GM10248 (cell line): Measurements from ENCODE around the gene MINDY1.
A peak's percentile ranks its signal among the peaks of the same experiment; 100 is the strongest.

Source experiments
- CTCF ChIA-PET: fragments of 300-600 bp; sonication (Branson Sonifier 250); formaldehyde crosslinking; extraction: SDS; loops from one replicate; lab custom pipeline; 2021; ENCODE audit warnings: antibody characterized with exemption; lab: Yijun Ruan, JAX
- POLR2A ChIA-PET: fragments of 350-650 bp; sonication (Branson Sonifier 250); formaldehyde crosslinking; extraction: SDS; loops from one replicate; lab custom pipeline; 2020; ENCODE audit warnings: antibody characterized with exemption; lab: Yijun Ruan, JAX
- DNase-seq: peaks from one replicate; pipeline ENCODE4 v3.0.0; 2012; ENCODE audit errors: extremely low spot score
- TF ChIP-seq, protein P1 (sequence below): IDR thresholded peaks from 2 replicates; pipeline ENCODE4 v1.5.1; 2012; ENCODE audit warnings: mild to moderate bottlenecking, low read depth; ENCODE audit errors: extremely low read depth, missing control alignments, control extremely low read depth

Gene MINDY1

DNA sequence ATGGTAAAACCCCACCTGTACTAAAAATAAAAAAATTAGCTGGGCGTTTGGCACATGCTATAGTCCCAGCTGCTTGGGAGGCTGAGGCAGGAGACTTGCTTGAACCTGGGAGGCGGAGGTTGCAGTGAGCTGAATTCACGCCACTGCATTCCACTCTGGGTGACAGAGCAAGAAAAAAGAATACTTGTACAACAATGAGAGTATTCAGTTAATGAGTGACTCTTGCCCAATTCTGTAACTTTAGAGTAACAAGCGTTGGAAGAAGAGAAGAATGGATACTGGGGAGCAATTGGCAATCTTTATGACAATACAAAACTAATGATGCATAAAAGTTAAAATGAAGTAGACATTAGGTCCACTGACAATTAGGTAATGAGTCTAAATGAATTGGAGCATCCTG, 14.1 kb downstream of the MINDY1 start:
- ChIA-PET POLR2A (interaction anchor here (0.6 kb wide), 1 partner anchor 432 kb away, joined by 4 read pairs; no protein-coding TSS in a partner anchor), CTCF (no interaction called here)
- TF ChIP-seq, protein P1, sequence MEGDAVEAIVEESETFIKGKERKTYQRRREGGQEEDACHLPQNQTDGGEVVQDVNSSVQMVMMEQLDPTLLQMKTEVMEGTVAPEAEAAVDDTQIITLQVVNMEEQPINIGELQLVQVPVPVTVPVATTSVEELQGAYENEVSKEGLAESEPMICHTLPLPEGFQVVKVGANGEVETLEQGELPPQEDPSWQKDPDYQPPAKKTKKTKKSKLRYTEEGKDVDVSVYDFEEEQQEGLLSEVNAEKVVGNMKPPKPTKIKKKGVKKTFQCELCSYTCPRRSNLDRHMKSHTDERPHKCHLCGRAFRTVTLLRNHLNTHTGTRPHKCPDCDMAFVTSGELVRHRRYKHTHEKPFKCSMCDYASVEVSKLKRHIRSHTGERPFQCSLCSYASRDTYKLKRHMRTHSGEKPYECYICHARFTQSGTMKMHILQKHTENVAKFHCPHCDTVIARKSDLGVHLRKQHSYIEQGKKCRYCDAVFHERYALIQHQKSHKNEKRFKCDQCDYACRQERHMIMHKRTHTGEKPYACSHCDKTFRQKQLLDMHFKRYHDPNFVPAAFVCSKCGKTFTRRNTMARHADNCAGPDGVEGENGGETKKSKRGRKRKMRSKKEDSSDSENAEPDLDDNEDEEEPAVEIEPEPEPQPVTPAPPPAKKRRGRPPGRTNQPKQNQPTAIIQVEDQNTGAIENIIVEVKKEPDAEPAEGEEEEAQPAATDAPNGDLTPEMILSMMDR = no peak
- no peak for DNase-seq

DNA sequence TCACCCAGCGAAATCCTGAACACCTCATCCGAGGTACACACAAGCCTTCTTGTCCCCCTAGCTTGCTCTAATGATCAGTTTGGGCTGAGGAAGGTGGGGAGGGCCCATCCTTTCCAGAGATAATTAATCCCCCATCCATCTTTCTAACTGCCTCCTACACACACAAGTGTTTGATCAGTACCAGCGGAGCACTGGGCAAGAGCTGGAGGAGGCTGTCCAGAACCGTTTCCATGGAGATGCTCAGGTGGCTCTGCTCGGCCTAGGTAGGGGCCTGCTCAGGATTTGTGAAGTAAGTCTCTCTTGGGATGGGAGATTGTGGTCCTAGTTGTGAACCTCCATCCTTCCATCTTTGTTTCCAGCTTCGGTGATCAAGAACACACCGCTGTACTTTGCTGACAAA, 18.8 kb downstream of the MINDY1 start:
- no peak for DNase-seq
- TF ChIP-seq, protein P1 = no peak
- ChIA-PET POLR2A (no interaction called here), CTCF (interaction anchor here (1.7 to 10.9 kb wide), 2 partner anchors 10 kb away, joined by 9 to 158 read pairs; no protein-coding TSS in a partner anchor)

DNA sequence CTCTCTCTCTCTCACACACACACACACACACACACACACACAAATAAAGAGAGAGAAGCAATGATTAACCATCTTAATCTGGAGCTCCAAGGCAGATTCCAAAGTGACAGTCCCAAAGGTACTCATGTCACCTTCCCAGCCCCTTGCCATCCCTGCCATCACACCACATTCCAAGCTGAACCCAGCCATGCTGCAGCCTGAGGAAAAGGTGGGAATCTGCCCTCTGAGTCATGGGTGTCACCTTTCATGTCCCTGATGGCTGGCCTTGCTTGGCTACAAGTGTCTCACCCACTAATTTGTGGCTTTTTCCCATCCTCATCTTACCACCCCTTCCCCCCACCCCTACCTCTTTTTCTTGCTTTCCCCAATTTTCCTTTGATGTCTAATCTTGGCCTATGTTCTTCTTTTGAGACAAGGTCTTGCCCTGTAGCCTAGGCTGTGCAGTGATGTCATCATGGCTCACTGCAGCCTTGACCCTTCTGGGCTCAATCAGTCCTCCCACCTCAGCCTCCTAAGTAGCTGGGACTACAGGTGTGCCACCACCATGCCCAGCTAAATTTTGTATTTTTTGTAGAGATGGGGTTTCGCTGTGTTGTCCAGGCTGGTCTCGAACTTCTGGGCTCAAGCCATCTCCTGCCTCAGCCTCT, 21.4 kb downstream of the MINDY1 start:
- ChIA-PET POLR2A (no interaction called here), CTCF (interaction anchor here (0.9 to 10.9 kb wide), 5 partner anchors 9 to 72 kb away, joined by 3 to 158 read pairs (median 5); no protein-coding TSS in a partner anchor)
- TF ChIP-seq, protein P1 = no peak
- no peak for DNase-seq

DNA sequence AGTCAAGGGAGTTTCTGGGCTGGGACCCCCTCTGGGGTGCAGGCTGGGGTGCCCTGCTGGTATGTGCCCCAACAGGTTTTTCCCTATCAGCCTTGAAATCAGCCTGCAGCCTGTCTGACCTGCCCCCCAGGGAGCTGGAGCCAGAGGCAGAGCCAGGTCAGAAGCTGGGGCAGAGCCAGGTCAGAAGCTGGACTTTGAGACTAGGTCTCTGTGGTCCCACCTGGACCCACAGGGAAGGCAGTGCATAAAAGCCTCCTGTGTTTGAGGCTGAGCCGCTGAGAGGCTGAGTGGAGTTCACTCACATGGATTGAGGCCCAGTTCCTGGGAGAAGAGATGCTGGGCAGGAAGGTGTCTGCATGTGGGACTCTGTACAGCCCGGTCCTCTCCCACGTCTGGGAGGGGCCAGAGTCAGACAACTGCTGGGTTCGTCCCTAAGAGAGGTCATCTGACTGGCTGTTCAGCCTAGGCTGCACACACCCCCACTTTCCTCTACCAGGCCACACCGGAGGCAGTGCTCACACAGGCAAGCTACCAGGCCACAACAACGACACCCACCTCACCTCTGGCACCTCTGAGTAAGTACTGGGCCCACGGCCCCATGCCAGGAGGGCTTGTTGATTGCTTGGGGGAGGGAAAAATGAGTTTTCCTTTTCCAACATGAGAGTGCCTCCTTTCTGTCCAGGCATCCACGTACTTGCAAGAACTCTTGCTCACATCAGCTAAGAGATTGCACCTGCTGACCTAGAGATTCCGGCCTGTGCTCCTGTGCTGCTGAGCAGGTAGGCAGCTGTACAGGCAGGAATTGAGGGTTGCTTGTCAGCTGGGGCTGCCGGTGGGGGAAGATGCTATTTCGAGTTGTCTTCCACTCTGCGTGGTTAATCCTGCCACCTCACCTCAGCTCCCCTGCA, 24.6 kb downstream of the MINDY1 start, which contains the start of gene ANXA9:
ANXA9 (plus strand) TSS at position 488 of the 908 bp plus-strand sequence. CDS start 814 bp downstream, outside the sequence.
- peak; percentile 45 for DNase-seq
- TF ChIP-seq, protein P1 = no peak
- POLR2A ChIA-PET = interaction anchor here (0.6 kb wide), 1 partner anchor 116 kb away, joined by 3 read pairs; no protein-coding TSS in a partner anchor
- CTCF ChIA-PET = interaction anchor here (0.7 to 10.9 kb wide), 5 partner anchors 12 to 730 kb away, joined by 3 to 158 read pairs (median 28); partner anchors contain the start of gene MINDY1

DNA sequence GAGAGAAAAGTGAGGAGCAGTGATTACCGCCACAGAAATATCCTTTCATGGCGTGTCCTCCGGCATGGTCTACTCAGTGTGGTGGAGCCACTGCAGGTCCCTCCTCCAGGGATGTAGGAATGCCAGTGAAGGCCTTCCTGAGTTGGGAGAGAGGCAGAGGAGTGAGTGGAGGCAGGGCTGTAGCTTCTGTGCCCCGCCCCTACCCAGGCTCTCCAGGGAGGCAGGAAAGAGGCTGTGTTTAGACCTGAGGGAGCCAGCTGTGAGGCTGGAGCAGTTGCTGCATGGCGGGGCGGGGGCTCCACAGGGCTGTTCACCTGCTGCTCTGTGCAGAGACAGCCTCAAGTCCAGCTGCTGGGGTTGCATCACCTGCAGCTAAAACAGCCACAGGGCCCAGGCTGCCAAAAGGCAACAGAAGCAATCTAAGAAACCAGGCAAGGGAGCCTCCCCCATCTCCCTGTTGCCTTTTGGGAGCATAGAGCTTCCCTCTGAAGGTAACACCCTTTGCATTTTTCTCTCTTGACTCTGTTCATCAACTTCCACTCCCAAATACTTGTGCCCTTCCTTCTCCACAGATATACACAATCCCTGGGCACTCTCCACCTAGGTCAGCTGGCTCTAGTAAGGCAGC, 25.4 kb downstream of the MINDY1 start:
- no peak for DNase-seq
- ChIA-PET POLR2A (no interaction called here), CTCF (interaction anchor here (0.7 to 10.9 kb wide), 6 partner anchors 12 to 421 kb away, joined by 3 to 158 read pairs (median 16); partner anchors contain the start of gene MINDY1)
- TF ChIP-seq, protein P1 = no peak
